Suprapubic skin (tissue), 4 donors: Measurements from ENCODE around the gene DMKN. TPM values are rescaled to one million over a fixed set of nuclear protein-coding genes. Genes with fewer than 3 reads are reported as not detected.

Experiments
- DNase-seq, 2 donors: peaks; one replicate each; pipeline ENCODE4 v3.0.0-alpha.2; 2019; ENCODE audit warnings: low spot score in 2 of 2
- H3K27ac ChIP-seq: fragments of 200-600 bp; sonication (generic); one replicate; pipeline ENCODE4 v1.5.1; 2019
- H3K27me3 ChIP-seq: fragments of 200-600 bp; sonication (generic); one replicate; pipeline ENCODE4 v1.5.1; 2019
- H3K36me3 ChIP-seq: fragments of 200-600 bp; sonication (generic); one replicate; pipeline ENCODE4 v1.5.1; 2019
- H3K4me1 ChIP-seq: fragments of 200-600 bp; sonication (generic); one replicate; pipeline ENCODE4 v1.5.1; 2019
- H3K4me3 ChIP-seq: fragments of 200-600 bp; sonication (generic); one replicate; pipeline ENCODE4 v1.5.1; 2019; ENCODE audit warnings: mild to moderate bottlenecking
- H3K9me3 ChIP-seq: fragments of 200-600 bp; sonication (generic); one replicate; pipeline ENCODE4 v1.5.1; 2019
- CTCF ChIP-seq, 2 donors: fragments of 200-600 bp in 1 of 2; fragments of 450-650 bp in 1 of 2; sonication (generic) in 1 of 2; IDR thresholded peaks; one replicate each; pipeline ENCODE4 v1.5.1; 2016 to 2019; ENCODE audit warnings: antibody characterized with exemption in 2 of 2, mild to moderate bottlenecking in 1 of 2, moderate library complexity in 1 of 2
- EP300 ChIP-seq: sonication (generic); formaldehyde crosslinking; IDR thresholded peaks from one replicate; pipeline ENCODE4 v1.6.1; 2017; ENCODE audit warnings: antibody characterized with exemption
- POLR2A ChIP-seq, 2 donors: fragments of 450-650 bp; IDR thresholded peaks; one replicate each; pipeline ENCODE4 v1.6.1; 2017; ENCODE audit warnings: antibody characterized with exemption in 2 of 2, mild to moderate bottlenecking in 2 of 2, moderate library complexity in 2 of 2
- POLR2AphosphoS5 ChIP-seq, 3 donors: sonication (generic); formaldehyde crosslinking; IDR thresholded peaks; one replicate each; pipeline ENCODE4 v1.6.1; 2017; ENCODE audit warnings: antibody characterized with exemption in 3 of 3
- WGBS: methylation state at CpG from one replicate; pipeline ENCODE4 v1.1.5; 2018; 5-methylcytosine and 5-hydroxymethylcytosine counted together
- total RNA-seq, 4 donors: library from RNA; depleted of rRNA; stranded (reverse); fragments of >200 nt; gene quantifications; one replicate each; pipeline ENCODE4 v1.1.0, GENCODE V29; 2016

DMKN gene
- total RNA-seq, 4 donors from 2014 or later, result 2,237 to 6,229 (median 5,437) TPM

GRCh38 chr19:35529241-35530218 is 16.1 kb upstream of the DMKN start:
- DNase-seq, result no peak
- Histone ChIP-seq H3K4me3 (no peak overlapping the region), H3K4me1 (peaks cover 33% of the 10 kb centered on the region), H3K27me3 (peaks cover 69% of the 10 kb centered on the region), H3K9me3 (no peaks in the 10 kb centered on the region), H3K36me3 (no peaks in the 10 kb centered on the region), H3K27ac (peak overlapping the region; percentile 70)
- 41% methylated on average over 14 of the region's 19 CpGs for WGBS
- no peak for TF ChIP-seq POLR2AphosphoS5 (IDR thresholded peaks at IDR 0.05)
- no peak for TF ChIP-seq CTCF (IDR thresholded peaks at IDR 0.05)
- TF ChIP-seq EP300, result no peak
- TF ChIP-seq POLR2A (IDR thresholded peaks at IDR 0.05), result no peak

GRCh38 chr19:35528218-35529038 is 15.0 kb upstream of the DMKN start, which contains the start of gene SBSN:
TSS of gene SBSN (minus strand) at chr19:35528311. CDS start at chr19:35528281, 30 bp downstream.
- 64% methylated on average over 11 of the region's 11 CpGs for WGBS
- no peaks in the 10 kb centered on the region for H3K9me3 ChIP-seq
- no peaks in the 10 kb centered on the region for H3K36me3 ChIP-seq
- TF ChIP-seq CTCF (IDR thresholded peaks at IDR 0.05), result no peak
- no peak for TF ChIP-seq POLR2AphosphoS5 (IDR thresholded peaks at IDR 0.05)
- TF ChIP-seq POLR2A (IDR thresholded peaks at IDR 0.05), result no peak
- no peak for TF ChIP-seq EP300
- no peak for DNase-seq
- peak within 1 kb of the TSS; percentile 70 for H3K27ac ChIP-seq
- peak within 1 kb of the TSS; percentile 29 for H3K4me3 ChIP-seq
- H3K27me3 ChIP-seq, result peaks cover 60% of the 10 kb centered on the region
- H3K4me1 ChIP-seq, result peaks cover 24% of the 10 kb centered on the region

GRCh38 chr19:35525873-35526272 is 12.4 kb upstream of the DMKN start:
- no peak for DNase-seq
- H3K9me3 ChIP-seq, result no peaks in the 10 kb centered on the region
- H3K4me3 ChIP-seq, result peak overlapping the region; percentile 29
- TF ChIP-seq CTCF (IDR thresholded peaks at IDR 0.05), result no peak
- TF ChIP-seq EP300, result no peak
- no peak for TF ChIP-seq POLR2A (IDR thresholded peaks at IDR 0.05)
- H3K27me3 ChIP-seq, result peaks cover 54% of the 10 kb centered on the region
- no peaks in the 10 kb centered on the region for H3K36me3 ChIP-seq
- H3K27ac ChIP-seq, result no peak overlapping the region
- 73% methylated on average over 4 of the region's 4 CpGs for WGBS
- H3K4me1 ChIP-seq, result peaks cover 21% of the 10 kb centered on the region

- Histone ChIP-seq H3K4me1 (peaks cover 19% of the 10 kb centered on the region), H3K4me3 (no peak overlapping the region), H3K36me3 (no peaks in the 10 kb centered on the region), H3K9me3 (no peaks in the 10 kb centered on the region), H3K27me3 (peaks cover 44% of the 10 kb centered on the region), H3K27ac (no peak overlapping the region)
- 53% methylated on average over 11 of the region's 11 CpGs for WGBS
- no peak for DNase-seq
- TF ChIP-seq EP300 (no peak), CTCF (IDR thresholded peaks at IDR 0.05) (no peak), POLR2AphosphoS5 (IDR thresholded peaks at IDR 0.05) (no peak), POLR2A (IDR thresholded peaks at IDR 0.05) (no peak)
Measured at GRCh38 chr19:35524181-35524837, 10.9 kb upstream of the DMKN start.
